Measurements from ENCODE around the gene RWDD1. TPM values are rescaled to one million over a fixed set of nuclear protein-coding genes. Genes with fewer than 3 reads are reported as not detected.
"Not testable (repeated sequence)": the region's sequence is repeated elsewhere in the genome, so short reads cannot be mapped to it uniquely, and the experiment has no call there.

The RWDD1 gene
- total and polyA plus RNA-seq, 2 donors (not counting 1 experiment from before 2014, with no cell fraction given), result 22.8 to 60.3 TPM

GRCh38 chr6:116596815-116597214, 25.5 kb downstream of the RWDD1 start:
- no peak overlapping the region for H3K4me2 ChIP-seq (ENCODE audit: extremely low read depth, insufficient read depth, low read length)
- H4K20me1 ChIP-seq (ENCODE audit: control insufficient read depth, extremely low read depth, insufficient read depth, low read length), result no peaks in the 10 kb centered on the region
- no peaks in the 10 kb centered on the region for H3K36me3 ChIP-seq (ENCODE audit: control insufficient read depth, insufficient read depth, low read length)
- TF ChIP-seq CTCF (conservative IDR thresholded peaks at IDR 0.05 in 1 of 2, IDR thresholded peaks at IDR 0.05 in 1 of 2; ENCODE audit: low read depth in 1 of 2, low read length in 2 of 2) (no peak), EZH2 (IDR thresholded peaks at IDR 0.05; ENCODE audit: low read length, missing control alignments) (no peak)
- H3K27me3 ChIP-seq (ENCODE audit: control insufficient read depth, insufficient read depth, low read length), result no peaks in the 10 kb centered on the region
- H2AFZ ChIP-seq (ENCODE audit: low read length), result no peak overlapping the region
- H3K4me3 ChIP-seq (replicated peaks in 1 of 4; ENCODE audit: control extremely low read depth in 1 of 4, insufficient read depth in 1 of 4, low read depth in 3 of 4, low read length in 4 of 4), result no peak overlapping the region
- no peaks in the 10 kb centered on the region for H3K4me1 ChIP-seq (ENCODE audit: control insufficient read depth, extremely low read depth, insufficient read depth, low read length)
- no peaks in the 10 kb centered on the region for H3K9me3 ChIP-seq (ENCODE audit: control insufficient read depth, insufficient read depth, low read depth, low read length)
- H3K27ac ChIP-seq (ENCODE audit: insufficient read depth, low read length), result no peak overlapping the region
- peak; percentile 16 to 35 for DNase-seq (ENCODE audit: low read depth in 2 of 2)
- no peak overlapping the region for H3K9ac ChIP-seq (ENCODE audit: insufficient read depth, low read length)
- no peaks in the 10 kb centered on the region for H3K79me2 ChIP-seq (ENCODE audit: control insufficient read depth, insufficient read depth, low read length)

- not testable (repeated sequence) for H3K9me3 ChIP-seq (ENCODE audit: control insufficient read depth, insufficient read depth, low read depth, low read length); H3K79me2 ChIP-seq (ENCODE audit: control insufficient read depth, insufficient read depth, low read length); DNase-seq (ENCODE audit: low read depth in 2 of 2); H3K27ac ChIP-seq (ENCODE audit: insufficient read depth, low read length); H3K36me3 ChIP-seq (ENCODE audit: control insufficient read depth, insufficient read depth, low read length); H3K4me2 ChIP-seq (ENCODE audit: extremely low read depth, insufficient read depth, low read length); H2AFZ ChIP-seq (ENCODE audit: low read length); H3K9ac ChIP-seq (ENCODE audit: insufficient read depth, low read length); H4K20me1 ChIP-seq (ENCODE audit: control insufficient read depth, extremely low read depth, insufficient read depth, low read length); H3K4me1 ChIP-seq (ENCODE audit: control insufficient read depth, extremely low read depth, insufficient read depth, low read length); H3K27me3 ChIP-seq (ENCODE audit: control insufficient read depth, insufficient read depth, low read length); H3K4me3 ChIP-seq (replicated peaks in 1 of 4; ENCODE audit: control extremely low read depth in 1 of 4, insufficient read depth in 1 of 4, low read depth in 3 of 4, low read length in 4 of 4)
Measured at GRCh38 chr6:116603916-116604315, 32.6 kb downstream of the RWDD1 start.

- not testable (repeated sequence) for H3K4me1 ChIP-seq (ENCODE audit: control insufficient read depth, extremely low read depth, insufficient read depth, low read length); H4K20me1 ChIP-seq (ENCODE audit: control insufficient read depth, extremely low read depth, insufficient read depth, low read length); H3K36me3 ChIP-seq (ENCODE audit: control insufficient read depth, insufficient read depth, low read length); H3K9me3 ChIP-seq (ENCODE audit: control insufficient read depth, insufficient read depth, low read depth, low read length); DNase-seq (ENCODE audit: low read depth in 2 of 2); H2AFZ ChIP-seq (ENCODE audit: low read length); H3K4me3 ChIP-seq (replicated peaks in 1 of 4; ENCODE audit: control extremely low read depth in 1 of 4, insufficient read depth in 1 of 4, low read depth in 3 of 4, low read length in 4 of 4); H3K79me2 ChIP-seq (ENCODE audit: control insufficient read depth, insufficient read depth, low read length); H3K27ac ChIP-seq (ENCODE audit: insufficient read depth, low read length); H3K9ac ChIP-seq (ENCODE audit: insufficient read depth, low read length); H3K27me3 ChIP-seq (ENCODE audit: control insufficient read depth, insufficient read depth, low read length); H3K4me2 ChIP-seq (ENCODE audit: extremely low read depth, insufficient read depth, low read length)
Measured at GRCh38 chr6:116604868-116605267, 33.6 kb downstream of the RWDD1 start.

- Histone ChIP-seq H2AFZ (ENCODE audit: low read length) (no peak overlapping the region), H3K4me1 (ENCODE audit: control insufficient read depth, extremely low read depth, insufficient read depth, low read length) (no peaks in the 10 kb centered on the region), H3K9me3 (ENCODE audit: control insufficient read depth, insufficient read depth, low read depth, low read length) (no peaks in the 10 kb centered on the region), H3K27me3 (ENCODE audit: control insufficient read depth, insufficient read depth, low read length) (no peaks in the 10 kb centered on the region), H3K36me3 (ENCODE audit: control insufficient read depth, insufficient read depth, low read length) (no peaks in the 10 kb centered on the region), H3K9ac (ENCODE audit: insufficient read depth, low read length) (no peak overlapping the region), H3K4me3 (replicated peaks in 1 of 4; ENCODE audit: control extremely low read depth in 1 of 4, insufficient read depth in 1 of 4, low read depth in 3 of 4, low read length in 4 of 4) (no peak overlapping the region), H3K4me2 (ENCODE audit: extremely low read depth, insufficient read depth, low read length) (no peak overlapping the region), H3K27ac (ENCODE audit: insufficient read depth, low read length) (no peak overlapping the region), H4K20me1 (ENCODE audit: control insufficient read depth, extremely low read depth, insufficient read depth, low read length) (no peaks in the 10 kb centered on the region), H3K79me2 (ENCODE audit: control insufficient read depth, insufficient read depth, low read length) (no peaks in the 10 kb centered on the region)
- DNase-seq (ENCODE audit: low read depth in 2 of 2), result no peak
- no peak for TF ChIP-seq CTCF (conservative IDR thresholded peaks at IDR 0.05 in 1 of 2, IDR thresholded peaks at IDR 0.05 in 1 of 2; ENCODE audit: low read depth in 1 of 2, low read length in 2 of 2)
- TF ChIP-seq EZH2 (IDR thresholded peaks at IDR 0.05; ENCODE audit: low read length, missing control alignments), result no peak
Measured at GRCh38 chr6:116605935-116606334, 34.6 kb downstream of the RWDD1 start.
